OCI-LY1 (cell line): ENCODE data around the gene GPBAR1.

Experiments used
- H2AFZ ChIP-seq: fragments of 200-600 bp; sonication (generic), shearing (Covaris generic); 2 replicates; pipeline ENCODE4 v1.6.0; 2014; ENCODE audit warnings: antibody characterized with exemption, mild to moderate bottlenecking, low read length
- H3F3A ChIP-seq: fragments of 200-600 bp; sonication (generic), shearing (Covaris generic); 2 replicates; pipeline ENCODE4 v1.6.0; 2014; ENCODE audit warnings: mild to moderate bottlenecking, antibody characterized with exemption, low read length, moderate library complexity; ENCODE audit not compliant: insufficient read depth
- H3K27ac ChIP-seq: fragments of 200-600 bp; sonication (generic); 2 replicates; pipeline ENCODE4 v1.5.1; 2014; ENCODE audit warnings: low read length, mixed run types, mild to moderate bottlenecking, low read depth; ENCODE audit not compliant: poor library complexity, severe bottlenecking
- H3K27me3 ChIP-seq: fragments of 200-600 bp; sonication (generic); 2 replicates; pipeline ENCODE4 v1.6.0; 2014; ENCODE audit warnings: antibody characterized with exemption, mild to moderate bottlenecking, low read length, moderate library complexity; ENCODE audit not compliant: insufficient read depth
- H3K36me3 ChIP-seq: fragments of 200-600 bp; sonication (generic); 2 replicates; pipeline ENCODE4 v1.6.1; 2014; ENCODE audit warnings: mild to moderate bottlenecking, antibody characterized with exemption, low read length, moderate library complexity, mixed read lengths; ENCODE audit not compliant: insufficient read depth
- H3K4me1 ChIP-seq: fragments of 200-600 bp; sonication (generic); 2 replicates; pipeline ENCODE4 v1.5.1; 2014; ENCODE audit warnings: mild to moderate bottlenecking, low read length, moderate library complexity; ENCODE audit not compliant: insufficient read depth, severe bottlenecking
- H3K4me2 ChIP-seq: fragments of 200-600 bp; sonication (generic), shearing (Covaris generic); 2 replicates; pipeline ENCODE4 v1.6.1; 2014; ENCODE audit warnings: low read length
- H3K4me3 ChIP-seq: fragments of 200-600 bp; sonication (generic); 2 replicates; pipeline ENCODE4 v1.5.1; 2014; ENCODE audit warnings: low read length, low read depth, mild to moderate bottlenecking, mixed read lengths; ENCODE audit not compliant: poor library complexity, severe bottlenecking
- H3K79me2 ChIP-seq: fragments of 200-600 bp; shearing (Covaris generic); 2 replicates; pipeline ENCODE4 v1.6.1; 2016; ENCODE audit warnings: mixed run types, low read length, mixed read lengths; ENCODE audit not compliant: insufficient read depth
- H3K9ac ChIP-seq: fragments of 200-600 bp; sonication (generic), shearing (Covaris generic); 2 replicates; pipeline ENCODE4 v1.6.1; 2014; ENCODE audit warnings: mild to moderate bottlenecking, low read length, mixed read lengths
- H3K9me2 ChIP-seq: fragments of 200-600 bp; sonication (generic), shearing (Covaris generic); 2 replicates; pipeline ENCODE4 v1.6.1; 2014; ENCODE audit warnings: low read depth, mild to moderate bottlenecking, low read length, mixed read lengths
- H3K9me3 ChIP-seq: fragments of 200-600 bp; shearing (Covaris generic); 2 replicates; pipeline ENCODE4 v1.6.1; 2014; ENCODE audit warnings: low read length, mixed read lengths
- H4K20me1 ChIP-seq: fragments of 200-600 bp; sonication (generic), shearing (Covaris generic); 2 replicates; pipeline ENCODE4 v1.6.0; 2016; ENCODE audit warnings: mild to moderate bottlenecking, low read length; ENCODE audit not compliant: insufficient read depth
- CTCF ChIP-seq: fragments of 200-600 bp; sonication (generic), shearing (Covaris generic); IDR thresholded peaks from 2 replicates; pipeline ENCODE4 v1.5.1; 2017; ENCODE audit warnings: mild to moderate bottlenecking, antibody characterized with exemption, low read length, moderate library complexity, mixed read lengths
- EZH2 ChIP-seq: fragments of 200-600 bp; sonication (generic), shearing (Covaris generic); IDR thresholded peaks from 2 replicates; pipeline ENCODE4 v1.8.0; 2017; ENCODE audit warnings: borderline replicate concordance, mixed run types, mild to moderate bottlenecking, antibody characterized with exemption, low read length, moderate library complexity, mixed read lengths

Gene GPBAR1

GRCh38 chr2:218238887-218239286 lies 21.9 kb upstream of the GPBAR1 start:
- Histone ChIP-seq H3K4me3 (no peak overlapping the region), H4K20me1 (no peaks in the 10 kb centered on the region), H3K9me3 (no peaks in the 10 kb centered on the region), H2AFZ (no peak overlapping the region), H3F3A (no peaks in the 10 kb centered on the region), H3K27me3 (no peaks in the 10 kb centered on the region), H3K79me2 (no peaks in the 10 kb centered on the region), H3K36me3 (peaks cover 97% of the 10 kb centered on the region), H3K4me1 (no peaks in the 10 kb centered on the region), H3K9me2 (no peaks in the 10 kb centered on the region), H3K4me2 (no peak overlapping the region), H3K9ac (no peak overlapping the region), H3K27ac (no peak overlapping the region)
- TF ChIP-seq CTCF (no peak), EZH2 (no peak)

GRCh38 chr2:218244204-218244603 lies 16.6 kb upstream of the GPBAR1 start:
- no peaks in the 10 kb centered on the region for H3K79me2 ChIP-seq
- H3K4me3 ChIP-seq: no peak overlapping the region
- no peaks in the 10 kb centered on the region for H4K20me1 ChIP-seq
- H2AFZ ChIP-seq: no peak overlapping the region
- H3K4me2 ChIP-seq: no peak overlapping the region
- H3K27me3 ChIP-seq: no peaks in the 10 kb centered on the region
- no peak overlapping the region for H3K27ac ChIP-seq
- TF ChIP-seq CTCF (no peak), EZH2 (no peak)
- H3K9me2 ChIP-seq: no peaks in the 10 kb centered on the region
- H3K9me3 ChIP-seq: no peaks in the 10 kb centered on the region
- H3F3A ChIP-seq: no peaks in the 10 kb centered on the region
- no peaks in the 10 kb centered on the region for H3K4me1 ChIP-seq
- peaks cover 98% of the 10 kb centered on the region for H3K36me3 ChIP-seq
- H3K9ac ChIP-seq: no peak overlapping the region

- peaks cover 98% of the 10 kb centered on the region for H3K36me3 ChIP-seq
These were observed 16.1 kb upstream of the GPBAR1 start for GRCh38 chr2:218244665-218245064.

More at GRCh38 chr2:218244665-218245064, 16.1 kb upstream of the GPBAR1 start:
- H3K27ac ChIP-seq: no peak overlapping the region
- H3F3A ChIP-seq: no peaks in the 10 kb centered on the region
- no peaks in the 10 kb centered on the region for H3K9me3 ChIP-seq
- H3K9me2 ChIP-seq: no peaks in the 10 kb centered on the region
- no peak overlapping the region for H3K9ac ChIP-seq
- no peak overlapping the region for H3K4me3 ChIP-seq
- TF ChIP-seq EZH2 (no peak), CTCF (no peak)
- H4K20me1 ChIP-seq: no peaks in the 10 kb centered on the region
- H3K4me1 ChIP-seq: no peaks in the 10 kb centered on the region
- no peaks in the 10 kb centered on the region for H3K27me3 ChIP-seq
- no peak overlapping the region for H3K4me2 ChIP-seq
- no peaks in the 10 kb centered on the region for H3K79me2 ChIP-seq
- no peak overlapping the region for H2AFZ ChIP-seq
